Testis (tissue), 3 donors: ENCODE measurements around the gene MFSD6. TPM values are rescaled to one million over a fixed set of nuclear protein-coding genes. Genes with fewer than 3 reads are reported as not detected.
A peak's percentile ranks its signal among the peaks of the same experiment; 100 is the strongest.

ENCODE experiments used
- DNase-seq: peaks from one replicate; pipeline ENCODE4 v3.0.0-alpha.2; 2019
- H3K27ac ChIP-seq, 2 donors: fragments of 200-600 bp; sonication (generic); one replicate each; pipeline ENCODE4 v1.5.1; 2019
- H3K27me3 ChIP-seq: fragments of 200-600 bp; sonication (generic); one replicate; pipeline ENCODE4 v1.5.1; 2019
- H3K36me3 ChIP-seq: fragments of 200-600 bp; sonication (generic); one replicate; pipeline ENCODE4 v1.5.1; 2017; ENCODE audit warnings: low read depth; ENCODE audit errors: missing control alignments
- H3K4me1 ChIP-seq: fragments of 200-600 bp; sonication (generic); one replicate; pipeline ENCODE4 v1.5.1; 2019
- H3K4me3 ChIP-seq, 2 donors: fragments of 200-600 bp; sonication (generic); one replicate each; pipeline ENCODE4 v1.5.1; 2017 to 2019
- H3K9me3 ChIP-seq: fragments of 200-600 bp; sonication (generic); one replicate; pipeline ENCODE4 v1.5.1; 2017
- POLR2A ChIP-seq: fragments of 450-650 bp; IDR thresholded peaks from one replicate; pipeline ENCODE4 v1.6.1; 2017; ENCODE audit warnings: antibody characterized with exemption, mild to moderate bottlenecking, moderate library complexity
- WGBS, 2 donors: methylation state at CpG; one replicate each; pipeline ENCODE4 v1.1.5; 2018; 5-methylcytosine and 5-hydroxymethylcytosine counted together
- intact Hi-C: fragments of 100-400 bp; cut with DNase I; formaldehyde crosslinking; loops from one replicate; pipeline ENCODE4 v1.15.1; 2023; ENCODE audit warnings: low total_unique reads
- polyA plus RNA-seq: library from polyadenylated mRNA; stranded (reverse); fragments of 350-450 nt; fragmentation: Illumina TruSeq; extraction: RNeasy Lipid Tissue Mini Kit (QIAGEN cat#74804); gene quantifications from one replicate; pipeline ENCODE4 v1.2.3, GENCODE V29; 2014; ENCODE audit warnings: low read depth, low replicate concordance; ENCODE audit not compliant: insufficient read depth
- total RNA-seq, 2 donors: library from RNA; depleted of rRNA; stranded (reverse); fragments of >200 nt; gene quantifications; one replicate each; pipeline ENCODE4 v1.2.3, GENCODE V29; 2016
- TF ChIP-seq, protein P1 (sequence below), 3 experiments: fragments of 450-650 bp in 2 of 3; fragments of 200-600 bp in 1 of 3; sonication (generic) in 1 of 3; IDR thresholded peaks; one replicate each; pipeline ENCODE4 v1.5.1; 2016 to 2019; ENCODE audit warnings: antibody characterized with exemption in 3 of 3, mild to moderate bottlenecking in 2 of 3, moderate library complexity in 1 of 3

The MFSD6 gene
- total and polyA plus RNA-seq, 3 donors from 2014 or later: 15.0 to 47.3 (median 29.9) TPM

DNA sequence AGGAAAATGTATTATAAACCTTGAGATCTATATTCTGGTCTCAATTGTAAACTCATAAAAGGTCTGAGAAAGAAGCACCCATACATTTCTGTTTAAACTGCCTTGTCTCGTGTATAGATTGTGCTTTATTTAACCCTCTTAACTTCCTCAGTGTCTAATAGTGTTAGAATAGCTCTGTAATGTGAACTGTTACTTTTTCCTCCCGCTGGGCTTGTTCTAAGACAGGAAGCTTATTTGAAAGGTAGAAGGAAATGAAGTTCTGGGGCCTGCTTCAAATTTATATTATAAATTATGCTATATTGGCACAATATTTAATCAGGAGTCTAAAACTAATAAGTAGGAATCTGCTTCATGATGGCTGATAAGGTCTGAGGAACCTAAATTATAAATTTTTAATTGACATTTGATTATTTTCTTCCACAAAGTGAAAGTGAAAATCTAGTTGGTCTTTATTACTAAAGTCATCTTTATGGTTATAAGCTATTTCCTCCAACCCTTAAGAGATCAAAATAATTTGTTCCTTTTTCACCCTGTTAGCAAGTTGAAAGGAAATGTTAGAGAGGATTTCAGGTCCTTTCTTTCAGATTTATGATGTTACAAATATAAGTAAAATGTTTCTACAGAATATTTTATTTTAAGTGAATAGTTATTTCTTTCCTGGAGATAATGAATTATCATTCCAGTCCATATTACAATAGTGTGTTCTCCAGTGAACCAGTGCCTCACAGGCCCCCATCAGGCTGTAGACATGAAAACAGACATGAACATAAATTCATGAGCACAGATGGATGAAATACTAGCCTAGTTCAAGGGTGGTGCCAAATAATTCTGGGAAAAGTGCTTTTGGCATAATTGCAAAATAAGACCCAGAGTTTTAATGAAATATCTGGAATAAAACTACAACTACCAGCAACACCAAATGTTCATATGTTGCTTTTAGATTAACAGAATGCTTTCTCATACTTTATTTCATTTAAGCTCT lies 7.9 kb downstream of the MFSD6 start:
- no peaks in the 10 kb centered on the region for H3K27me3 ChIP-seq
- 66 to 67% methylated on average over 2 of the region's 2 CpGs for WGBS, 2 donors
- no peaks in the 10 kb centered on the region for H3K4me1 ChIP-seq
- no peak for DNase-seq
- H3K4me3 ChIP-seq: no peak overlapping the region
- intact Hi-C loops: no loop called here
- no peaks in the 10 kb centered on the region for H3K36me3 ChIP-seq
- no peaks in the 10 kb centered on the region for H3K9me3 ChIP-seq
- peak overlapping the region in 1 of 2 donors; percentile 28 for H3K27ac ChIP-seq
- TF ChIP-seq, protein P1, sequence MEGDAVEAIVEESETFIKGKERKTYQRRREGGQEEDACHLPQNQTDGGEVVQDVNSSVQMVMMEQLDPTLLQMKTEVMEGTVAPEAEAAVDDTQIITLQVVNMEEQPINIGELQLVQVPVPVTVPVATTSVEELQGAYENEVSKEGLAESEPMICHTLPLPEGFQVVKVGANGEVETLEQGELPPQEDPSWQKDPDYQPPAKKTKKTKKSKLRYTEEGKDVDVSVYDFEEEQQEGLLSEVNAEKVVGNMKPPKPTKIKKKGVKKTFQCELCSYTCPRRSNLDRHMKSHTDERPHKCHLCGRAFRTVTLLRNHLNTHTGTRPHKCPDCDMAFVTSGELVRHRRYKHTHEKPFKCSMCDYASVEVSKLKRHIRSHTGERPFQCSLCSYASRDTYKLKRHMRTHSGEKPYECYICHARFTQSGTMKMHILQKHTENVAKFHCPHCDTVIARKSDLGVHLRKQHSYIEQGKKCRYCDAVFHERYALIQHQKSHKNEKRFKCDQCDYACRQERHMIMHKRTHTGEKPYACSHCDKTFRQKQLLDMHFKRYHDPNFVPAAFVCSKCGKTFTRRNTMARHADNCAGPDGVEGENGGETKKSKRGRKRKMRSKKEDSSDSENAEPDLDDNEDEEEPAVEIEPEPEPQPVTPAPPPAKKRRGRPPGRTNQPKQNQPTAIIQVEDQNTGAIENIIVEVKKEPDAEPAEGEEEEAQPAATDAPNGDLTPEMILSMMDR (IDR thresholded peaks at IDR 0.05): no peak
- TF ChIP-seq POLR2A: no peak

DNA sequence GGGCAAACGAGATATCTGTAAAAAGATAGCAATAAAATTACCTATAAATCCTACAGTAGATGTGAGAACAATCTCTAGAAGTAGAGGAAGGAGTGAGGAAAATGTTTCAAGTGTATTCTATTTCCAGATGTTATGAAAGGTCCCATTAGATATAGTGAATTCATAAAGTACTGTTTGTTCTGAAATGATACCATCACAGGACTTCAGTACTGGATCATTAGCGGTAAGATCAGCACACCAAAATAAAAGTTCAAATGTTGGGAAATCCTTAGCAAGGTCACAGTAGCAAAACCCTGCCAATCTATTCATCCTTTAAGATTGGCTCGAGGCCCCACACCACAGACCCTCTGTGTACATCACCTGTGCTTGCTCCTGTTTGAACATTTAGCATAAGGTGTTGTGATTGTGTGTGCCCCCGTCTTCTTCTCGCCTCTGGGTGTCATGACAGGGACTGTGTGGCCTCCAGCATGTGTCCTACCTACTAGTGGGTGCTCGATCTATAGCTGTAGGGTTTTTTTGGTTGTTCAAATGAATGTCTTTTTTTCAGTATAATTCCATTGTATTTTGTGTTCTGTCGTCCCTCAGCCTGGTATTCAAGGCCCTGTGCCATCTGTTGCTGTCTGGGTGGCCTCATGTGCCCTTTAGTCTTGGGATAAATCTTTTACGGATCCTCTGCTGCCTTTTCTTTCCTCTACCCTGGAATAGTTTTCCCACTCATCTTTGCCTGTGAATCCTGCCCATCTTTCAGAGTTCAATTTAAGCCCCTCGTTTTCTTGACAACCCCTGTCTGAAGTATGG lies 9.1 kb downstream of the MFSD6 start:
- H3K4me1 ChIP-seq: no peaks in the 10 kb centered on the region
- intact Hi-C loops: no loop called here
- H3K4me3 ChIP-seq: no peak overlapping the region
- no peak for TF ChIP-seq POLR2A
- TF ChIP-seq, protein P1 (IDR thresholded peaks at IDR 0.05): no peak
- no peak for DNase-seq
- H3K9me3 ChIP-seq: no peaks in the 10 kb centered on the region
- no peaks in the 10 kb centered on the region for H3K36me3 ChIP-seq
- H3K27me3 ChIP-seq: no peaks in the 10 kb centered on the region
- peak overlapping the region in 1 of 2 donors; percentile 28 for H3K27ac ChIP-seq
- WGBS, 2 donors: 70 to 76% methylated on average over 9 of the region's 9 CpGs

GRCh38 chr2:190418727-190419126 lies 10.6 kb downstream of the MFSD6 start:
- no peaks in the 10 kb centered on the region for H3K9me3 ChIP-seq
- no peaks in the 10 kb centered on the region for H3K27me3 ChIP-seq
- intact Hi-C loops: no loop called here
- no peak for DNase-seq
- no peaks in the 10 kb centered on the region for H3K4me1 ChIP-seq
- H3K27ac ChIP-seq: no peak overlapping the region
- WGBS, 2 donors: 79 to 89% methylated on average over 1 of the region's 1 CpG
- H3K4me3 ChIP-seq: no peak overlapping the region
- TF ChIP-seq, protein P1 (IDR thresholded peaks at IDR 0.05): no peak
- TF ChIP-seq POLR2A: no peak
- H3K36me3 ChIP-seq: no peaks in the 10 kb centered on the region

DNA sequence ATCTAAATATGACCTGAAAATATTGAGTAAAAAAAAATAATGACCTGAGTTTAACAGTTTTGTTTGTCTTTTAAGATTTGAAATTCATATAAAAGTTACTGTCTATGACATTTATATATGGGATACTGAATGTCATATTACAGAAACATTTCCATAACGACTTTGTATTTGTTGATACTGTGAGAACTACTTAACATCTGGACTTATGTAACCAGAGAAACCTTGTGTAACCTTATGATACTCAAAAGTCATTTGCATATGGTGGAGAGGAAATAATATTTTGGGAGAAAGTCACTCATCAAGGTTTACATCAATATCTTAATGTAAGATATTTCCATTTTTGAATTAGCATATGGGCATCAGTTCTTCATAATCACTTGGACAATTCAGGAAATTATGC lies 12.6 kb downstream of the MFSD6 start:
- DNase-seq: no peak
- intact Hi-C loops: no loop called here
- Histone ChIP-seq H3K36me3 (no peaks in the 10 kb centered on the region), H3K27me3 (no peaks in the 10 kb centered on the region), H3K4me3 (no peak overlapping the region), H3K4me1 (no peaks in the 10 kb centered on the region), H3K27ac (no peak overlapping the region), H3K9me3 (no peaks in the 10 kb centered on the region)
- WGBS, 2 donors: 57 to 78% methylated on average over 1 of the region's 1 CpG
- TF ChIP-seq POLR2A: no peak
- TF ChIP-seq, protein P1 (IDR thresholded peaks at IDR 0.05): no peak
